Common myeloid progenitor, CD34-positive (primary cell): Measurements from ENCODE around the gene WDR4.

ENCODE experiments used
- CTCF ChIA-PET: fragments of 350-600 bp; sonication (Branson Sonifier 250); formaldehyde crosslinking; loops from one replicate; lab custom pipeline; 2021; ENCODE audit warnings: antibody characterized with exemption; lab: Charles Lee
- POLR2A ChIA-PET: fragments of 350-600 bp; sonication (Branson Sonifier 250); formaldehyde crosslinking; loops from one replicate; lab custom pipeline; 2021; ENCODE audit warnings: antibody characterized with exemption; lab: Charles Lee
- DNase-seq, 3 donors: peaks; one replicate each; pipeline versions ENCODE4 v3.0.0 to v3.0.0-alpha.2; 2013
- H3K27ac ChIP-seq, 2 experiments: 1 replicate in 1 of 2; 2 replicates in 1 of 2; pipeline ENCODE4 v1.7.0; 2013; ENCODE audit warnings: inconsistent platforms in 2 of 2, low read length in 2 of 2, mild to moderate bottlenecking in 2 of 2, low read depth in 1 of 2, moderate library complexity in 1 of 2; ENCODE audit not compliant: severe bottlenecking in 2 of 2, insufficient read depth in 1 of 2, poor library complexity in 1 of 2
- H3K27me3 ChIP-seq, 5 experiments: replicated peaks in 2 of 5; 1 replicate in 3 of 5; 2 replicates in 2 of 5; pipeline versions ENCODE4 v1.6.1 to v1.7.0; 2013; ENCODE audit warnings: low read length in 4 of 5, mild to moderate bottlenecking in 2 of 5, moderate library complexity in 2 of 5, inconsistent platforms in 1 of 5; ENCODE audit not compliant: insufficient read depth in 5 of 5, control insufficient read depth in 4 of 5
- H3K36me3 ChIP-seq, 4 experiments: 1 replicate in 2 of 4; 2 replicates in 2 of 4; pipeline versions ENCODE4 v1.6.1 to v1.7.0; 2013; ENCODE audit warnings: low read length in 3 of 4, control low read depth in 1 of 4, mild to moderate bottlenecking in 1 of 4; ENCODE audit not compliant: control insufficient read depth in 4 of 4, insufficient read depth in 4 of 4
- H3K4me1 ChIP-seq, 4 experiments: 1 replicate in 3 of 4; 2 replicates in 1 of 4; pipeline versions ENCODE4 v1.6.1 to v1.7.1; 2013; ENCODE audit warnings: low read length in 3 of 4, mild to moderate bottlenecking in 3 of 4, control low read depth in 1 of 4, inconsistent platforms in 1 of 4, moderate library complexity in 1 of 4; ENCODE audit not compliant: control insufficient read depth in 4 of 4, insufficient read depth in 4 of 4; ENCODE audit errors: control extremely low read depth in 1 of 4
- H3K4me3 ChIP-seq, 7 experiments: 1 replicate in 4 of 7; 2 replicates in 3 of 7; pipeline versions ENCODE4 v1.5.1 to v1.7.0; 2013; ENCODE audit warnings: mild to moderate bottlenecking in 7 of 7, low read length in 6 of 7, moderate library complexity in 6 of 7, inconsistent platforms in 2 of 7, low read depth in 2 of 7, control low read depth in 1 of 7; ENCODE audit not compliant: insufficient read depth in 4 of 7, control insufficient read depth in 1 of 7; ENCODE audit errors: extremely low read depth in 1 of 7
- H3K9me3 ChIP-seq, 5 experiments: 1 replicate in 4 of 5; 2 replicates in 1 of 5; pipeline versions ENCODE4 v1.6.1 to v1.7.1; 2013; ENCODE audit warnings: low read length in 4 of 5, mild to moderate bottlenecking in 2 of 5, inconsistent platforms in 1 of 5, low read depth in 1 of 5, moderate library complexity in 1 of 5; ENCODE audit not compliant: control insufficient read depth in 4 of 5, insufficient read depth in 2 of 5; ENCODE audit errors: control extremely low read depth in 1 of 5
- WGBS: methylation state at CpG from one replicate; pipeline ENCODE4 v1.1.5; 2013; ENCODE audit not compliant: insufficient coverage; 5-methylcytosine and 5-hydroxymethylcytosine counted together

Gene WDR4

GRCh38 chr21:42864815-42865775 is 14.2 kb downstream of the WDR4 start:
- H3K27ac ChIP-seq, result no peak overlapping the region
- DNase-seq, result no peak
- no peaks in the 10 kb centered on the region for H3K4me1 ChIP-seq
- H3K9me3 ChIP-seq, result no peaks in the 10 kb centered on the region
- no peaks in the 10 kb centered on the region for H3K27me3 ChIP-seq
- POLR2A ChIA-PET, result no interaction called here
- peaks cover 10 to 89% (median 68%) of the 10 kb centered on the region in 4 experiments for H3K36me3 ChIP-seq
- 98% methylated on average over 22 of the region's 26 CpGs for WGBS
- H3K4me3 ChIP-seq, result no peak overlapping the region
- CTCF ChIA-PET, result no interaction called here

- Histone ChIP-seq H3K4me1 (no peaks in the 10 kb centered on the region), H3K9me3 (no peaks in the 10 kb centered on the region), H3K4me3 (no peak overlapping the region), H3K27ac (no peak overlapping the region), H3K36me3 (peaks cover 11 to 91% (median 70%) of the 10 kb centered on the region in 4 experiments), H3K27me3 (no peaks in the 10 kb centered on the region)
- no peak for DNase-seq
- ChIA-PET CTCF (no interaction called here), POLR2A (no interaction called here)
- WGBS, result 100% methylated on average over 4 of the region's 14 CpGs
Observed at GRCh38 chr21:42864286-42864685, 15.1 kb downstream of the WDR4 start.

- peaks cover 13 to 91% (median 69%) of the 10 kb centered on the region in 4 experiments for H3K36me3 ChIP-seq
- POLR2A ChIA-PET, result no interaction called here
Observed at GRCh38 chr21:42863504-42863870, 15.9 kb downstream of the WDR4 start.

GRCh38 chr21:42862774-42863503 is 16.4 kb downstream of the WDR4 start:
- WGBS, result 93% methylated on average over 17 of the region's 21 CpGs
- H3K36me3 ChIP-seq, result peaks cover 13 to 91% (median 69%) of the 10 kb centered on the region in 4 experiments
- ChIA-PET CTCF (no interaction called here), POLR2A (no interaction called here)
- no peak overlapping the region for H3K4me3 ChIP-seq
- no peaks in the 10 kb centered on the region for H3K27me3 ChIP-seq
- no peak overlapping the region for H3K27ac ChIP-seq
- DNase-seq, result no peak
- H3K9me3 ChIP-seq, result no peaks in the 10 kb centered on the region
- no peaks in the 10 kb centered on the region for H3K4me1 ChIP-seq

More at GRCh38 chr21:42863504-42863870, 15.9 kb downstream of the WDR4 start:
- H3K4me3 ChIP-seq, result no peak overlapping the region
- CTCF ChIA-PET, result no interaction called here
- H3K4me1 ChIP-seq, result no peaks in the 10 kb centered on the region
- no peak for DNase-seq
- no peak overlapping the region for H3K27ac ChIP-seq
- 97% methylated on average over 13 of the region's 13 CpGs for WGBS
- no peaks in the 10 kb centered on the region for H3K9me3 ChIP-seq
- no peaks in the 10 kb centered on the region for H3K27me3 ChIP-seq

- H3K36me3 ChIP-seq, result peaks cover 17 to 92% (median 70%) of the 10 kb centered on the region in 4 experiments
- ChIA-PET CTCF (no interaction called here), POLR2A (no interaction called here)
Observed at GRCh38 chr21:42861848-42862400, 17.4 kb downstream of the WDR4 start.

GRCh38 chr21:42861311-42861847 is 18.0 kb downstream of the WDR4 start:
- Histone ChIP-seq H3K9me3 (no peaks in the 10 kb centered on the region), H3K27me3 (no peaks in the 10 kb centered on the region), H3K36me3 (peaks cover 20 to 92% (median 69%) of the 10 kb centered on the region in 4 experiments), H3K27ac (no peak overlapping the region), H3K4me1 (no peaks in the 10 kb centered on the region), H3K4me3 (no peak overlapping the region)
- POLR2A ChIA-PET, result no interaction called here
- CTCF ChIA-PET, result no interaction called here
- no peak for DNase-seq
- 95% methylated on average over 8 of the region's 10 CpGs for WGBS

More at GRCh38 chr21:42861848-42862400, 17.4 kb downstream of the WDR4 start:
- Histone ChIP-seq H3K27me3 (no peaks in the 10 kb centered on the region), H3K4me1 (no peaks in the 10 kb centered on the region), H3K27ac (no peak overlapping the region), H3K4me3 (no peak overlapping the region), H3K9me3 (no peaks in the 10 kb centered on the region)
- DNase-seq, result no peak
- 85% methylated on average over 24 of the region's 29 CpGs for WGBS
